22Rv1 (cell line): ENCODE data around the gene IL1A.

ENCODE experiments used
- H3K27ac ChIP-seq: fragments of 450-650 bp; 2 replicates; pipeline ENCODE4 v1.5.1; 2017
- CTCF ChIP-seq: fragments of 450-650 bp; IDR thresholded peaks from 2 replicates; pipeline ENCODE4 v1.5.1; 2017; ENCODE audit warnings: mild to moderate bottlenecking
- ZFX ChIP-seq: fragments of 450-650 bp; IDR thresholded peaks from 2 replicates; pipeline ENCODE4 v1.6.1; 2017; ENCODE audit warnings: antibody characterized with exemption, borderline replicate concordance

The IL1A gene

GRCh38 chr2:112830682-112831512 is 46.6 kb upstream of the IL1A start:
- no peak for TF ChIP-seq CTCF
- H3K27ac ChIP-seq = no peak overlapping the region

- no peak overlapping the region for H3K27ac ChIP-seq
- no peak for TF ChIP-seq CTCF
- no peak for TF ChIP-seq ZFX
These were observed 45.8 kb upstream of the IL1A start for GRCh38 chr2:112829961-112830681.

- TF ChIP-seq CTCF = no peak
- TF ChIP-seq ZFX = no peak
These were observed 45.0 kb upstream of the IL1A start for GRCh38 chr2:112829101-112829960.

GRCh38 chr2:112828251-112828691 is 44.0 kb upstream of the IL1A start:
- TF ChIP-seq ZFX (no peak), CTCF (no peak)
- no peak overlapping the region for H3K27ac ChIP-seq

More at GRCh38 chr2:112829101-112829960, 45.0 kb upstream of the IL1A start:
- H3K27ac ChIP-seq = no peak overlapping the region

- no peak overlapping the region for H3K27ac ChIP-seq
- TF ChIP-seq CTCF = no peak
- no peak for TF ChIP-seq ZFX
These were observed 43.4 kb upstream of the IL1A start for GRCh38 chr2:112827604-112828185.

- TF ChIP-seq ZFX (no peak), CTCF (no peak)
- H3K27ac ChIP-seq = no peak overlapping the region
These were observed 42.7 kb upstream of the IL1A start for GRCh38 chr2:112827009-112827408.
